ENCODE measurements around the gene SLITRK4.

Gene SLITRK4

GRCh38 chrX:143635915-143636314 lies at the start of gene SLITRK4:
Gene SLITRK4 (minus strand): TSS chrX:143636101. CDS start chrX:143631108, 4,993 bp downstream.
- DNase-seq (no peak), ATAC-seq (no peak)

- DNase-seq (no peak), ATAC-seq (no peak)
These were observed 47.6 kb upstream of the SLITRK4 start for GRCh38 chrX:143683486-143683885.

- no peak for DNase-seq
These were observed 39.0 kb upstream of the SLITRK4 start for GRCh38 chrX:143674926-143675325.

GRCh38 chrX:143669395-143669794 lies 33.5 kb upstream of the SLITRK4 start:
- ATAC-seq, result no peak
- DNase-seq, result no peak

More at GRCh38 chrX:143674926-143675325, 39.0 kb upstream of the SLITRK4 start:
- ATAC-seq, result no peak

GRCh38 chrX:143664302-143664701 lies 28.4 kb upstream of the SLITRK4 start:
- ATAC-seq, result no peak
- DNase-seq, result no peak

- no peak for DNase-seq
- ATAC-seq, result no peak
These were observed 27.9 kb upstream of the SLITRK4 start for GRCh38 chrX:143663755-143664154.

GRCh38 chrX:143661286-143661685 lies 25.4 kb upstream of the SLITRK4 start:
- no peak for DNase-seq
- no peak for ATAC-seq

GRCh38 chrX:143648705-143649104 lies 12.8 kb upstream of the SLITRK4 start:
- ATAC-seq (no peak), DNase-seq (no peak)

- no peak for DNase-seq
- ATAC-seq, result no peak
These were observed 6.5 kb upstream of the SLITRK4 start for GRCh38 chrX:143642426-143642825.

- ATAC-seq, result no peak
- no peak for DNase-seq
These were observed 930 bp upstream of the SLITRK4 start for GRCh38 chrX:143636831-143637230.

GRCh38 chrX:143634663-143635455 lies 1.0 kb downstream of the SLITRK4 start:
- ATAC-seq, result no peak
- DNase-seq, result no peak

GRCh38 chrX:143634309-143634662 lies 1.6 kb downstream of the SLITRK4 start:
- no peak for ATAC-seq
- no peak for DNase-seq

- DNase-seq, result no peak
- no peak for ATAC-seq
These were observed 2.2 kb downstream of the SLITRK4 start for GRCh38 chrX:143633461-143634308.

- ATAC-seq (no peak), DNase-seq (no peak)
These were observed 3.1 kb downstream of the SLITRK4 start for GRCh38 chrX:143632625-143633410.

GRCh38 chrX:143623657-143624056 lies 12.2 kb downstream of the SLITRK4 start:
- ATAC-seq (no peak), DNase-seq (no peak)

- no peak for DNase-seq
- ATAC-seq, result no peak
These were observed 14.6 kb downstream of the SLITRK4 start for GRCh38 chrX:143621276-143621675.

- DNase-seq, result no peak
- ATAC-seq, result no peak
These were observed 20.1 kb downstream of the SLITRK4 start for GRCh38 chrX:143615851-143616250.

- DNase-seq (no peak), ATAC-seq (no peak)
These were observed 34.1 kb downstream of the SLITRK4 start for GRCh38 chrX:143601809-143602208.

GRCh38 chrX:143581240-143581639 lies 54.7 kb downstream of the SLITRK4 start:
- ATAC-seq, result no peak
- no peak for DNase-seq

- DNase-seq, result no peak
- ATAC-seq, result no peak
These were observed 55.6 kb downstream of the SLITRK4 start for GRCh38 chrX:143580266-143580665.
